B cell (primary cell): ENCODE results near the gene RAI1. TPM values are rescaled to one million over a fixed set of nuclear protein-coding genes. Genes with fewer than 3 reads are reported as not detected.

ENCODE experiments used
- ATAC-seq: fragments of 200-7000 bp; cut with Tn5 transposase; one replicate; pipeline ENCODE4 v1.10.0; 2021; ENCODE audit warnings: low read depth, mild to moderate bottlenecking, moderate number of reproducible peaks, moderate library complexity
- CTCF ChIA-PET: fragments of 350-600 bp; sonication (Branson Sonifier 250); formaldehyde crosslinking; loops from one replicate; lab custom pipeline; 2021; ENCODE audit warnings: antibody characterized with exemption, inconsistent platforms; lab: Charles Lee
- POLR2A ChIA-PET: fragments of 350-600 bp; sonication (Branson Sonifier 250); formaldehyde crosslinking; loops from one replicate; lab custom pipeline; 2021; ENCODE audit warnings: antibody characterized with exemption; lab: Charles Lee
- DNase-seq: peaks from one replicate; pipeline ENCODE4 v3.0.0; 2013
- H2AFZ ChIP-seq: 2 replicates; pipeline ENCODE4 v1.6.1; 2012; ENCODE audit warnings: mild to moderate bottlenecking, low read depth, low read length; ENCODE audit not compliant: insufficient read depth, poor library complexity, severe bottlenecking
- H3K27ac ChIP-seq, 2 donors: 1 replicate in 1 of 2; 2 replicates in 1 of 2; pipeline ENCODE4 v1.5.1; 2012 to 2013; ENCODE audit warnings: low read length in 2 of 2, mild to moderate bottlenecking in 2 of 2, moderate library complexity in 1 of 2
- H3K27me3 ChIP-seq, 4 experiments: fragments of 200-600 bp in 1 of 4; sonication (generic) in 1 of 4; replicated peaks in 1 of 4; 1 replicate in 2 of 4; 2 replicates in 2 of 4; pipeline versions ENCODE4 v1.6.1 to v1.7.0; 2013 to 2016; ENCODE audit warnings: low read length in 3 of 4, mild to moderate bottlenecking in 2 of 4, mixed read lengths in 1 of 4, moderate library complexity in 1 of 4; ENCODE audit not compliant: insufficient read depth in 4 of 4, control insufficient read depth in 3 of 4; ENCODE audit errors: control extremely low read depth in 1 of 4
- H3K36me3 ChIP-seq, 2 experiments: replicated peaks in 1 of 2; 1 replicate in 1 of 2; 2 replicates in 1 of 2; pipeline versions ENCODE4 v1.6.1 to v1.7.1; 2013; ENCODE audit warnings: low read length in 1 of 2; ENCODE audit not compliant: insufficient read depth in 2 of 2, control insufficient read depth in 1 of 2; ENCODE audit errors: control extremely low read depth in 1 of 2, extremely low read depth in 1 of 2
- H3K4me1 ChIP-seq, 2 donors: fragments of 200-600 bp in 1 of 2; sonication (generic) in 1 of 2; 1 replicate in 1 of 2; 2 replicates in 1 of 2; pipeline versions ENCODE4 v1.5.1 to v1.6.1; 2013 to 2017; ENCODE audit warnings: low read length in 2 of 2; ENCODE audit not compliant: control insufficient read depth in 2 of 2, insufficient read depth in 2 of 2
- H3K4me2 ChIP-seq: replicated peaks from 2 replicates; pipeline ENCODE3; 2012; ENCODE audit warnings: mild to moderate bottlenecking, low read depth, low read length; ENCODE audit not compliant: poor library complexity, severe bottlenecking
- H3K4me3 ChIP-seq, 5 experiments: fragments of 200-600 bp in 1 of 5; sonication (generic) in 1 of 5; 1 replicate in 3 of 5; 2 replicates in 2 of 5; pipeline versions ENCODE4 v1.5.1 to v1.7.0; 2011 to 2016; ENCODE audit warnings: low read length in 4 of 5, mild to moderate bottlenecking in 4 of 5, low read depth in 2 of 5, control low read depth in 1 of 5, moderate library complexity in 1 of 5; ENCODE audit not compliant: insufficient read depth in 1 of 5; ENCODE audit errors: control extremely low read depth in 1 of 5, extremely low read depth in 1 of 5
- H3K79me2 ChIP-seq: fragments of 200-600 bp; sonication (generic); one replicate; pipeline ENCODE4 v1.6.0; 2016; ENCODE audit warnings: low read length; ENCODE audit not compliant: control insufficient read depth, insufficient read depth
- H3K9ac ChIP-seq: fragments of 200-600 bp; sonication (generic); 2 replicates; pipeline ENCODE4 v1.6.1; 2017; ENCODE audit warnings: mild to moderate bottlenecking, low read length, moderate library complexity
- H3K9me3 ChIP-seq, 3 donors: one replicate each; pipeline versions ENCODE4 v1.6.1 to v1.7.1; 2013; ENCODE audit warnings: low read length in 2 of 3; ENCODE audit not compliant: control insufficient read depth in 2 of 3, insufficient read depth in 1 of 3; ENCODE audit errors: control extremely low read depth in 1 of 3
- H4K20me1 ChIP-seq: 2 replicates; pipeline ENCODE4 v1.6.0; 2012; ENCODE audit warnings: mild to moderate bottlenecking, low read length; ENCODE audit not compliant: insufficient read depth, control insufficient read depth, poor library complexity, severe bottlenecking
- H3K27ac Mint-ChIP-seq: one replicate; pipeline ENCODE4 v1.8.0; 2021; ENCODE audit warnings: mixed read lengths
- H3K27me3 Mint-ChIP-seq: one replicate; pipeline ENCODE4 v1.8.0; 2021; ENCODE audit warnings: mixed read lengths
- H3K4me1 Mint-ChIP-seq: one replicate; pipeline ENCODE4 v1.8.0; 2021; ENCODE audit warnings: mixed read lengths
- H3K4me3 Mint-ChIP-seq: one replicate; pipeline ENCODE4 v1.8.0; 2021; ENCODE audit warnings: mixed read lengths
- H3K9me3 Mint-ChIP-seq: one replicate; pipeline ENCODE4 v1.8.0; 2022; ENCODE audit warnings: mixed read lengths; ENCODE audit not compliant: insufficient read depth
- EZH2 ChIP-seq: IDR thresholded peaks from 2 replicates; pipeline ENCODE4 v1.6.1; 2012; ENCODE audit warnings: borderline replicate concordance, low read depth, mild to moderate bottlenecking, moderate library complexity, low read length; ENCODE audit not compliant: insufficient read depth, poor library complexity, severe bottlenecking
- WGBS: methylation state at CpG from one replicate; pipeline ENCODE4 v1.1.5; 2013; ENCODE audit warnings: missing lambda C conversion rate; ENCODE audit not compliant: insufficient coverage; 5-methylcytosine and 5-hydroxymethylcytosine counted together
- intact Hi-C: fragments of 100-400 bp; cut with micrococcal nuclease; formaldehyde crosslinking; loops from one replicate; pipeline ENCODE4 v1.10.0; 2022
- polyA plus RNA-seq: library from polyadenylated mRNA; depleted of rRNA; stranded (reverse); fragments of >200 nt; gene quantifications from 2 replicates; pipeline ENCODE4 v1.2.3, GENCODE V29; 2012
- total RNA-seq, 2 donors: library from RNA; stranded (reverse); fragments of 120-200 nt in 1 of 2; gene quantifications; 1 replicate in 1 of 2; 2 replicates in 1 of 2; pipeline versions ENCODE4 v1.2.3 to v1.2.4, GENCODE V29; 2013 to 2022
- TF ChIP-seq, protein P1 (sequence below): fragments of 200-600 bp; IDR thresholded peaks from one replicate; pipeline ENCODE4 v1.8.0; 2022; ENCODE audit warnings: antibody characterized with exemption, mild to moderate bottlenecking

RAI1 gene
- total and polyA plus RNA-seq, 2 donors (not counting 1 experiment from before 2014, with no cell fraction given), result 4.7 to 34.0 TPM

DNA sequence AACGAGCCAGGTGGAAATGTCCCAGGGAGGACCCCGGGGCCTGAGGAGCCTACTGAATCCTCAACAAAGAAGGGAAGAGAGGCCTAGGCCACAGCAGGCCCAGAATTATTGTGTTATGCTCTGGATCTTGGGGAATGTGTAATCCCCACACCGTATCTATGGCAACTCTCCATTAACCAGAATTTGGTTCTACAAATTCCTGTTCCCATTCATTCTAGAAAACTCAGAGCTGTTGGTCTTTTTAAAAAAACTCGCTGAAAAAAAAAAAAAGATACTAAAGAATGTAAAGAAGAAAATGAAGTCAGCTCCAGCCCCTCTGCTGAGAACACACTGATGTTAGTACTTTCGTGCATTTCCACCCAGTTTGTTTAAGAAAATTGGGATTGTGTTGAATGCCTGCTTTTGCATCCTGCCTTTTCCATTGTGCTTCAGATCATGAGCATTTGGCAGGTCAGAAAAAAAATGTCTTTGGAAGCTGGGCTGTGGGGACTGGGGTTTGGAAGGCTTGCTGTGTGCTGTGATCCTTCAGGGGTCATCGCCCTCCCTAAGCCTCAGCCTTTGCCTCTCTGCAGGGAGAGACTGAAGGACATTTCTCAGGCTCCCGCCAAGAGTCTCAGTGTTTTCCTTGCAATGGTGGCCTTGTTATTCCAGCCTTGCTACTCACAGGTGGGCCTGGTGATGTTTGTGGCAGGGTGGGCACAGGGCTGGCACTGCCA, 86.1 kb downstream of the RAI1 start:
- Mint-ChIP-seq H3K27me3 (no peaks in the 10 kb centered on the region), H3K9me3 (no peaks in the 10 kb centered on the region), H3K27ac (peak overlapping the region; percentile 96), H3K4me1 (peaks cover 39% of the 10 kb centered on the region), H3K4me3 (no peak overlapping the region)
- ChIA-PET CTCF (interaction anchor here (0.8 to 1.8 kb wide), 4 partner anchors 10 to 65 kb away, joined by 3 to 4 read pairs (median 4); no protein-coding TSS in a partner anchor), POLR2A (no interaction called here)
- Histone ChIP-seq H3K27me3 (no peaks in the 10 kb centered on the region), H3K9me3 (no peaks in the 10 kb centered on the region), H3K4me1 (peaks cover 29 to 43% of the 10 kb centered on the region in 2 donors), H3K4me3 (no peak overlapping the region), H4K20me1 (peaks cover 8% of the 10 kb centered on the region), H3K27ac (no peak overlapping the region), H2AFZ (no peak overlapping the region), H3K9ac (no peak overlapping the region), H3K36me3 (no peaks in the 10 kb centered on the region), H3K79me2 (peaks cover 50% of the 10 kb centered on the region), H3K4me2 (no peak overlapping the region)
- TF ChIP-seq, protein P1, sequence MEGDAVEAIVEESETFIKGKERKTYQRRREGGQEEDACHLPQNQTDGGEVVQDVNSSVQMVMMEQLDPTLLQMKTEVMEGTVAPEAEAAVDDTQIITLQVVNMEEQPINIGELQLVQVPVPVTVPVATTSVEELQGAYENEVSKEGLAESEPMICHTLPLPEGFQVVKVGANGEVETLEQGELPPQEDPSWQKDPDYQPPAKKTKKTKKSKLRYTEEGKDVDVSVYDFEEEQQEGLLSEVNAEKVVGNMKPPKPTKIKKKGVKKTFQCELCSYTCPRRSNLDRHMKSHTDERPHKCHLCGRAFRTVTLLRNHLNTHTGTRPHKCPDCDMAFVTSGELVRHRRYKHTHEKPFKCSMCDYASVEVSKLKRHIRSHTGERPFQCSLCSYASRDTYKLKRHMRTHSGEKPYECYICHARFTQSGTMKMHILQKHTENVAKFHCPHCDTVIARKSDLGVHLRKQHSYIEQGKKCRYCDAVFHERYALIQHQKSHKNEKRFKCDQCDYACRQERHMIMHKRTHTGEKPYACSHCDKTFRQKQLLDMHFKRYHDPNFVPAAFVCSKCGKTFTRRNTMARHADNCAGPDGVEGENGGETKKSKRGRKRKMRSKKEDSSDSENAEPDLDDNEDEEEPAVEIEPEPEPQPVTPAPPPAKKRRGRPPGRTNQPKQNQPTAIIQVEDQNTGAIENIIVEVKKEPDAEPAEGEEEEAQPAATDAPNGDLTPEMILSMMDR, result no peak
- TF ChIP-seq EZH2, result no peak
- ATAC-seq (no peak), DNase-seq (no peak)
- 98% methylated on average over 4 of the region's 7 CpGs for WGBS
- intact Hi-C loops, result loop anchor here (2.0 kb wide), 1 partner anchor 15 kb away; no protein-coding TSS in a partner anchor

DNA sequence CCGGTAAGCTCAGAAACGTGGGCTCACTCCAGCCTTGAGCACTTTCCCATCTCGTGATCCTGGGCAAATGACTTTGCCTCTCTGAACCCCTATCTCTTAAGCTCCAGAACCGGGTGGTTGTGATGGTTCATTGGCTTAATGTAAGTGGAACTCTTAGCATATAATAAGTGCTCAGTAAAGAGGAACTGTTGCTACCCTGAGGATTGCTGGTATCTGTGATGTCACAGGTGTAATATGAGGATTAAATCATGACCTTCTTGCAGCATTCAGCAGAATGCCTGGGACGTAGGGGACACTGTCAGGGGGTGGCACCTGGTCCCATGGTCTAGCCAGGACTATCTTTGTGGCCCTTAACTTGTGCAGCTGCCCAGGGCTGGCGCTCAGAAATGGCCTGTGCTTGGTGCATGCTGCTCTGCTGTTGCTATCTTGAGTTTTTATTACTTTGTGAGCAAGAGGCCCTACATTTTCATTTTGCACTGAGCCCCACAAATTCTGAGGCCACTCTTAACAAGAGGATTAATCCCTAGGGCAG, 86.7 kb downstream of the RAI1 start:
- Histone ChIP-seq H3K27ac (no peak overlapping the region), H4K20me1 (peaks cover 8% of the 10 kb centered on the region), H2AFZ (no peak overlapping the region), H3K4me2 (no peak overlapping the region), H3K4me1 (peaks cover 29 to 43% of the 10 kb centered on the region in 2 donors), H3K9ac (no peak overlapping the region), H3K79me2 (peaks cover 49% of the 10 kb centered on the region), H3K4me3 (no peak overlapping the region), H3K9me3 (no peaks in the 10 kb centered on the region), H3K27me3 (no peaks in the 10 kb centered on the region), H3K36me3 (no peaks in the 10 kb centered on the region)
- no peaks in the 10 kb centered on the region for H3K27me3 Mint-ChIP-seq
- intact Hi-C loops, result loop anchor here (2.0 kb wide), 1 partner anchor 15 kb away; no protein-coding TSS in a partner anchor
- ATAC-seq (no peak), DNase-seq (no peak)
- ChIA-PET CTCF (interaction anchor here (0.8 to 1.8 kb wide), 4 partner anchors 10 to 65 kb away, joined by 3 to 4 read pairs (median 4); no protein-coding TSS in a partner anchor), POLR2A (no interaction called here)
- WGBS, result 98% methylated on average over 4 of the region's 6 CpGs
- TF ChIP-seq, protein P1, result no peak
- TF ChIP-seq EZH2, result no peak
- no peak overlapping the region for H3K4me3 Mint-ChIP-seq
- peak overlapping the region; percentile 15 for H3K27ac Mint-ChIP-seq
- H3K9me3 Mint-ChIP-seq, result no peaks in the 10 kb centered on the region
- H3K4me1 Mint-ChIP-seq, result peaks cover 40% of the 10 kb centered on the region
